ENCODE measurements around the gene MT1M. TPM values are rescaled to one million over a fixed set of nuclear protein-coding genes. Genes with fewer than 3 reads are reported as not detected.
"Not testable (repeated sequence)": the region's sequence is repeated elsewhere in the genome, so short reads cannot be mapped to it uniquely, and the experiment has no call there.

The MT1M gene
- total RNA-seq, 4 donors from 2014 or later: 7.1 to 45.5 (median 33.8) TPM

DNA sequence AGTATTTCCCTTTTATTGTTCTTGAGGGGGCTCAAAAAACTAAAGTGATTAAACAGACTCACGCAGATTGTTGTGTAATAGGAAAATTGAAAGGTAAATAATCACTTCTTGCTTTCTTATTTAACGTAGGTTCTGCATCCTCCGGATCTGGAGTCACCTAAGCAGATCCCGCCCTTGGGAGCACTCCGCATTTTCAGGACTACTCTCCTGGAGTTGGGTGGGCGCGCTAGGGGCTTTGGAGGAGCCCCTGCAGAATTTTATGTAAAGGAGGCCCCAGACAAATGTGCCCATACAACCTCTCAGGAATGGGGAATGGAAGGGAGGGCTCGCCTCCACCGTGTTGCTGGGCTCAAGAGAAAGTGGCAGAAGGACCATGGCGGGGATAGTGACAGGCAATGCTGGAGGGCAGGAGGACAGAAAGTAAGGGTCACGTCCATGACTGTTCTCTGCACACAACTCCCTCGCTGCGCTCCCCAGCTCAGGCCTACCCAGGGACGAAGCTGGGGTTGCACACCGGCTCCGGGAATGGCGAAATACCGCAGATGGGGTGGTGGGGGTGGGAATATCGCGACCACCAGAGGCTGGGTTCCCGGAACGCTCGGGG lies 15.7 kb upstream of the MT1M start:
- Histone ChIP-seq H3K4me1 (peaks cover 11 to 24% of the 10 kb centered on the region in 2 donors), H3K4me3 (replicated peaks in 1 of 3) (peak overlapping the region in 2 of 3 donors; percentile 5 to 16), H3K27me3 (no peaks in the 10 kb centered on the region), H3K36me3 (no peaks in the 10 kb centered on the region), H3K27ac (peak overlapping the region; percentile 46 to 60 (median 50)), H3K9me3 (no peaks in the 10 kb centered on the region)
- intact Hi-C loops (cut with DNase I): no loop called here
- 51 to 58% methylated on average over 23 of the region's 23 CpGs for WGBS, 2 donors
- TF ChIP-seq, protein P1, sequence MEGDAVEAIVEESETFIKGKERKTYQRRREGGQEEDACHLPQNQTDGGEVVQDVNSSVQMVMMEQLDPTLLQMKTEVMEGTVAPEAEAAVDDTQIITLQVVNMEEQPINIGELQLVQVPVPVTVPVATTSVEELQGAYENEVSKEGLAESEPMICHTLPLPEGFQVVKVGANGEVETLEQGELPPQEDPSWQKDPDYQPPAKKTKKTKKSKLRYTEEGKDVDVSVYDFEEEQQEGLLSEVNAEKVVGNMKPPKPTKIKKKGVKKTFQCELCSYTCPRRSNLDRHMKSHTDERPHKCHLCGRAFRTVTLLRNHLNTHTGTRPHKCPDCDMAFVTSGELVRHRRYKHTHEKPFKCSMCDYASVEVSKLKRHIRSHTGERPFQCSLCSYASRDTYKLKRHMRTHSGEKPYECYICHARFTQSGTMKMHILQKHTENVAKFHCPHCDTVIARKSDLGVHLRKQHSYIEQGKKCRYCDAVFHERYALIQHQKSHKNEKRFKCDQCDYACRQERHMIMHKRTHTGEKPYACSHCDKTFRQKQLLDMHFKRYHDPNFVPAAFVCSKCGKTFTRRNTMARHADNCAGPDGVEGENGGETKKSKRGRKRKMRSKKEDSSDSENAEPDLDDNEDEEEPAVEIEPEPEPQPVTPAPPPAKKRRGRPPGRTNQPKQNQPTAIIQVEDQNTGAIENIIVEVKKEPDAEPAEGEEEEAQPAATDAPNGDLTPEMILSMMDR (IDR thresholded peaks at IDR 0.05): no peak
- TF ChIP-seq POLR2A (IDR thresholded peaks at IDR 0.05): no peak
- no peak for DNase-seq

DNA sequence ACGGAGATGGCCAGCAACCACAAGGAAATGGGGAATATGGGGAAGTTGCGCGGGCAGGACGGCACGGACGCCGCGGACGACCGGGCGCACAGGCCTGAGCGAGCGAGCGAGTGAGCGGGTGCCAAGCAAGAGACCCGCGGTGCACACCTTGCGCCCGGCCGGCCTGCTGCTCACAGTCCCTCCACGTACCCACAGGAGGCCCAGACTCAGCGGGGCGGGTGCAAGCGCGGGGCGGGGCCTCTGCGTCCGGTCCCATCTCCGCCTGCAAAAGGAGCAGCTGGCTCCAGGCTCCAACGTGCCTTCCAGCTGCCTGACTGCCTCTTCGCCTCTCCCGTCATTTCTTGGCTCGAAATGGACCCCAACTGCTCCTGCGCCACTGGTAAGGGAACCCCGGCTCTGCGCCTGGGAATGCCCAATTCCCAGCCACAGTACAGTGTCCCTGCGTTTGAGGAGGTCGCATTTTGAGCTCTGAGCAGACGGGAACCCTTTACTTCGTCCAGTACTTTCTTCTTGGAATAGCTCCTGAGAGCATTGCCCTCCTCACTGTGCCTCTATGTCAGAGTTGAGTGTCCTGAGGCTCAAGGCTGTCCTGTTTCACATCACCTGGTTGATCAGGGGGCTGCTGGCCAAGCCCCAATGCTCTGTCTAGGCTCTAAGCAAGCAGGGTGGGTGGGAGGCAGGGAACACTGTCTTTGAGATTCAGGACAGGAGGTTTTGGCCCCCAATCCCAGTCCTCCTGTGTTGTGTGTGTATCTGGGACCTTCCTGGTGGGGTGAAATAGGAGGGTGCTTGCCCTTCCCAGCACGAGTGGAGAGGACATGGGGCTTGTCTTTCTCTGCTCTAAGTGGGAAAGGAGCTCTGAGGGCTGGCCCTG lies 15.0 kb upstream of the MT1M start:
- peak; percentile 84 to 88 for DNase-seq
- Histone ChIP-seq H3K4me3 (replicated peaks in 1 of 3) (peak overlapping the region in 2 of 3 donors; percentile 5 to 16), H3K27me3 (no peaks in the 10 kb centered on the region), H3K36me3 (no peaks in the 10 kb centered on the region), H3K27ac (peak overlapping the region; percentile 46 to 60 (median 50)), H3K9me3 (no peaks in the 10 kb centered on the region), H3K4me1 (peaks cover 11 to 20% of the 10 kb centered on the region in 2 donors)
- WGBS, 2 donors: 4 to 9% methylated on average over 22 to 34 of the region's 41 CpGs
- TF ChIP-seq, protein P1 (IDR thresholded peaks at IDR 0.05): peak in 1 of 6 experiments; percentile 19
- TF ChIP-seq POLR2A (IDR thresholded peaks at IDR 0.05): peak in 1 of 2 donors; percentile 83
- intact Hi-C loops (cut with DNase I): no loop called here

DNA sequence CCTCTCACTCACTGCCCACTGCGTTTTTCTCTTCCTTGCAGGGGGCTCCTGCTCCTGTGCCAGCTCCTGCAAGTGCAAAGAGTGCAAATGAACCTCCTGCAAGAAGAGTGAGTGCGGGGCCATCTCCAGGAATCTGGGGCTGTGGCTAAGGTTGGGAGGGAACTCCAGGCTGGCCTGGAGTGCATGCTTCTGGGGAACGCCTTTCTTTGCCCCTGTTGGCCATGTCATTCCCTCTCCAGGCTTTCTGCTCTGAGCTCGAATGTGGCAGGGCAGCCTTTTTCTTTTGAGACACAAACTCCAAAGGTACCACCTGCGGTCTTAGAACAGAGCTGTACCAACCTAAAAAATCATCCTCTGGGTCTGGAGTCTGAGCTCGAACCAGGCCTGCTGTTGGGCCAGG lies 14.3 kb upstream of the MT1M start:
- Histone ChIP-seq H3K27ac (no peak overlapping the region), H3K4me3 (replicated peaks in 1 of 3) (no peak overlapping the region), H3K36me3 (no peaks in the 10 kb centered on the region), H3K27me3 (no peaks in the 10 kb centered on the region), H3K4me1 (peaks cover 11 to 20% of the 10 kb centered on the region in 2 donors), H3K9me3 (no peaks in the 10 kb centered on the region)
- TF ChIP-seq POLR2A (IDR thresholded peaks at IDR 0.05): no peak
- TF ChIP-seq, protein P1 (IDR thresholded peaks at IDR 0.05): no peak
- no peak for DNase-seq
- intact Hi-C loops (cut with DNase I): no loop called here
- 63 to 74% methylated on average over 1 to 6 of the region's 6 CpGs for WGBS, 2 donors

DNA sequence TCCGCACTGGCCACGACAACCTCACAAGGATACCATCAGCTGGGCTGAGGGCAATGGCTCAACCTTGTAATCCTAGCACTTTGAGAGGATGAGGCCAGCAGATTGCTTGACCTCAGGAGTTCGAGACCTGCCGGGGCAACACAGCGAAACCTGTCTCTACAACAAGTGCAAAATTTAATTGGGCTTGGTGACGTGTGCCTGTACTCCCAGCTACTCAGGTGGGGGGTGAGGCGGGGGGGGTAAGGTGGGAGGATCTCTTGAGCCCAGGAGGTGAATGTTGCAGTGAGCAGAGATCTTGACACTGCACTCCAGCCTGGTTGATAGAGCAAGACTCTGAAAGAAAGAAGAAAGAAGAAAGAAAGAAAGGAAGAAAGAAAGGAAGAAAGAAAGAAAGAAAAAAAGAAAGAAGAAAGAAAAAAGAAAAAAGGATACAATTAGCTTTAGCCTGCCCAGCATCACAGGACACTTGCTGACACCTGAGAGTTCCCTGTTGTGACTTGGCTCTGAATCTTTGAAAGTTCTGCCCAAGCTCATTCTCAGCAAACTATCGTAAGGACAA lies 12.0 kb upstream of the MT1M start:
- TF ChIP-seq, protein P1 (IDR thresholded peaks at IDR 0.05): no peak
- TF ChIP-seq POLR2A (IDR thresholded peaks at IDR 0.05): no peak
- H3K9me3 ChIP-seq: no peaks in the 10 kb centered on the region
- intact Hi-C loops (cut with DNase I): no loop called here
- WGBS, 2 donors: 82 to 88% methylated on average over 7 to 8 of the region's 8 CpGs
- no peak overlapping the region for H3K27ac ChIP-seq
- H3K4me3 ChIP-seq (replicated peaks in 1 of 3): no peak overlapping the region
- H3K4me1 ChIP-seq: peaks cover 11 to 20% of the 10 kb centered on the region in 2 donors
- no peak for DNase-seq
- H3K27me3 ChIP-seq: no peaks in the 10 kb centered on the region
- H3K36me3 ChIP-seq: no peaks in the 10 kb centered on the region

DNA sequence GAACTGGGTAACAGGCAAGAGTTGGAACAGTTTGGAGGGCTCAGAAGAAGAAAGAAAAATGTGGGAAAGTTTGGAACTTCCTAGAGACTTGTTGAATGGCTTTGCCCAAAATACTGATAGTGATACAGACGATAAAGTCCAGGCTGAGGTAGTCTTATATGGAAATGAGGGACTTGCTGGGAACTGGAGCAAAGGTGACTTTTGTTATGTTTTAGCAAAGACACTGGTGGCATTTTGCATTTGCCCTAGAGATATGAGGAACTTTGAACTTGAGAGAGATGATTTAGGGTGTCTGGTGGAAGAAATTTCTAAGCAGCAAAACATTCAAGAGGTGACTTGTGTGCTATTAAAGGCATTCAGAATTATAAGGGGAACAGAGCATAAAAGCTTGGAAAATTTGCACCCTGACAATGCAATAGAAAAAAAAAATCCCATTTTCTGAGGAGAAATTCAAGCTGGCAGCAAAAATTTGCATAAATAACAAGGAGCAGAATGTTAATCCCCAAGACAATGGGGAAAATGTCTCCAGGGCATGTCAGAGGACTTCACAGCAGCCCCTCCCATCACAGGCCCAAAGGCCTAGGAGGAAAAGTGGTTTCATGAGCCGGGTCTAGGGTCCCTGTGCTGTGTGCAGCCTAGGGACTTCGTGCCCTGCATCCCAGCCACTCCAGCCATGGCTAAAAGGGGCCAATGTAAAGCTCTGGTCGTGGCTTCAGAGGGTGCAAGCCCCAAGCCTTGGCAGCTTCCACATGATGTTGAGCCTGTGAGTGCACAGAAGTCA lies 10.6 kb upstream of the MT1M start:
- H3K4me3 ChIP-seq (replicated peaks in 1 of 3); H3K9me3 ChIP-seq; H3K27ac ChIP-seq; H3K27me3 ChIP-seq; intact Hi-C loops (cut with DNase I); H3K36me3 ChIP-seq; DNase-seq: not testable (repeated sequence)
- peaks cover 11 to 16% of the 10 kb centered on the region in 2 donors for H3K4me1 ChIP-seq
- 76 to 77% methylated on average over 3 to 4 of the region's 4 CpGs for WGBS, 2 donors

DNA sequence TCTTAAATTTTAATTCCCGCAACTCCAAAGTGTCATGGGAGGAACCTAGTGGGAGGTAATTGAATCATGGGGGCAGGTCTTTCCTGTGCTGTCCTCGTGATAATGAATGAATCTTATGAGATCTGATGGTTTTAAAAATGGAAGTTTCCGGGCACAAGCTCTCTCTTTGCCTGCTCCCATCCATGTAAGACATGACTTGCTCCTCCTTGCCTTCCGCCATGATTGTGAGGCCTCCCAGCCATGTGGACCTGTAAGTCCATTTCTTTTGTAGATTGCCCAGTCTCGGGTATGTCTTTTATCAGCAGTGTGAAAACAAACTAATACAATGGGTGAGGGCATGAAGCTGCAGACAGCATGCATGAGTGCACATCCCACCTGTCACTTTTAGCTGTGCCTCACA lies 9.3 kb upstream of the MT1M start:
- H3K4me3 ChIP-seq (replicated peaks in 1 of 3); intact Hi-C loops (cut with DNase I); H3K27me3 ChIP-seq; H3K27ac ChIP-seq; H3K4me1 ChIP-seq; DNase-seq; H3K36me3 ChIP-seq; H3K9me3 ChIP-seq: not testable (repeated sequence)
- WGBS, 2 donors: 96% methylated on average over 5 of the region's 5 CpGs
